HL-60 (cell line): ENCODE data around the gene TEAD4.

ENCODE experiments used
- CTCF ChIP-seq: IDR thresholded peaks from one replicate; pipeline ENCODE4 v1.5.1; 2011; ENCODE audit warnings: low read length, control low read depth, inconsistent platforms; ENCODE audit not compliant: insufficient read depth
- GABPA ChIP-seq: IDR thresholded peaks from 2 replicates; pipeline ENCODE4 v1.6.1; 2012; ENCODE audit warnings: low read depth
- POLR2AphosphoS5 ChIP-seq: IDR thresholded peaks from 2 replicates; pipeline ENCODE4 v1.6.1; 2012; ENCODE audit warnings: low read depth
- TF ChIP-seq, protein P1 (sequence below): IDR thresholded peaks from 2 replicates; pipeline ENCODE4 v1.6.1; 2012; ENCODE audit warnings: low read depth; ENCODE audit not compliant: insufficient replicate concordance

DNA sequence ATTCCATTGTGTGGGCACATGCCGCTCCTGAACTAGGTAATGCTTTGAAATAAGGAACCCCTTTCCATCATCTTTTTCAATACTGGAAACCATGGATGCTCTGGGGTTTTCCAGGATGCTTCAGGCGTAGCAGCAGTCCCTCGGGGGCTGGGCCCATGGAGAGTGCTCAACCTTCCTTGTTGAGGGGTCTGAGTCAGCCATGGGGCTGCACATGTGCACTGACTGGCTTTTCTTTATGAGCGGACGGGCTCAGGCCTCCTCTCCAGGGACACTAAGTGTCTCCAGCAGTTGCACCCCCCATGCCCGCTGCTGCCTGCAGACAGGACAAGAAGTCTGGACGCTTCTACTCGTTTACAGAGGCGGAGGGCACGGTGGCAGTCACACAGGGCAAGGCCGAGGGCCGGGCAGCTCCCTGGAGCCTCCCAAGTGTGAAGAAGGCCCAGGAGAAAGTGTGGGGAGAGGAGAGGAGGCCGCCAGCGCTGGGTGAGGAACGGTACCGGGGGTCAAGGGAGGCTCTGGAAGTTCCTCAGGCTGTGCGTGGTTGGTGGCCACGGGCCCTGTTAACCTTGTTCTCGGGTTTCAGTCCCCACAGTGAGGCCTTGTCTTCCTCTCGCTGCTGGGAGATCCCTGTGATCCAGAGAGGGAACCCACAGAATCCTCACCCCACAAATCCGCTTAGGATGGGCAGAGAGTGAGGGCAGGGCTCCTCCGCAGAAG, 51.2 kb downstream of the TEAD4 start:
- TF ChIP-seq CTCF (no peak), POLR2AphosphoS5 (no peak), GABPA (no peak)
- TF ChIP-seq, protein P1, sequence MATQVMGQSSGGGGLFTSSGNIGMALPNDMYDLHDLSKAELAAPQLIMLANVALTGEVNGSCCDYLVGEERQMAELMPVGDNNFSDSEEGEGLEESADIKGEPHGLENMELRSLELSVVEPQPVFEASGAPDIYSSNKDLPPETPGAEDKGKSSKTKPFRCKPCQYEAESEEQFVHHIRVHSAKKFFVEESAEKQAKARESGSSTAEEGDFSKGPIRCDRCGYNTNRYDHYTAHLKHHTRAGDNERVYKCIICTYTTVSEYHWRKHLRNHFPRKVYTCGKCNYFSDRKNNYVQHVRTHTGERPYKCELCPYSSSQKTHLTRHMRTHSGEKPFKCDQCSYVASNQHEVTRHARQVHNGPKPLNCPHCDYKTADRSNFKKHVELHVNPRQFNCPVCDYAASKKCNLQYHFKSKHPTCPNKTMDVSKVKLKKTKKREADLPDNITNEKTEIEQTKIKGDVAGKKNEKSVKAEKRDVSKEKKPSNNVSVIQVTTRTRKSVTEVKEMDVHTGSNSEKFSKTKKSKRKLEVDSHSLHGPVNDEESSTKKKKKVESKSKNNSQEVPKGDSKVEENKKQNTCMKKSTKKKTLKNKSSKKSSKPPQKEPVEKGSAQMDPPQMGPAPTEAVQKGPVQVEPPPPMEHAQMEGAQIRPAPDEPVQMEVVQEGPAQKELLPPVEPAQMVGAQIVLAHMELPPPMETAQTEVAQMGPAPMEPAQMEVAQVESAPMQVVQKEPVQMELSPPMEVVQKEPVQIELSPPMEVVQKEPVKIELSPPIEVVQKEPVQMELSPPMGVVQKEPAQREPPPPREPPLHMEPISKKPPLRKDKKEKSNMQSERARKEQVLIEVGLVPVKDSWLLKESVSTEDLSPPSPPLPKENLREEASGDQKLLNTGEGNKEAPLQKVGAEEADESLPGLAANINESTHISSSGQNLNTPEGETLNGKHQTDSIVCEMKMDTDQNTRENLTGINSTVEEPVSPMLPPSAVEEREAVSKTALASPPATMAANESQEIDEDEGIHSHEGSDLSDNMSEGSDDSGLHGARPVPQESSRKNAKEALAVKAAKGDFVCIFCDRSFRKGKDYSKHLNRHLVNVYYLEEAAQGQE: no peak
